H1 (cell line): ENCODE results near the gene KCNJ12. TPM values are rescaled to one million over a fixed set of nuclear protein-coding genes. Genes with fewer than 3 reads are reported as not detected.

Source experiments
- ASH2L ChIP-seq: fragments of 200-600, 300-600 bp; sonication (generic); IDR thresholded peaks from one replicate; pipeline ENCODE4 v1.7.1; 2017; ENCODE audit warnings: low read length
- GABPA ChIP-seq: IDR thresholded peaks from 2 replicates; pipeline ENCODE4 v1.6.1; 2011; ENCODE audit warnings: mild to moderate bottlenecking, low read length, moderate library complexity, borderline replicate concordance; ENCODE audit not compliant: insufficient read depth
- KDM1A ChIP-seq: fragments of 200-600, 300-600 bp; sonication (generic); IDR thresholded peaks from 2 replicates; pipeline ENCODE4 v1.7.1; 2016; ENCODE audit warnings: mild to moderate bottlenecking, low read length, borderline replicate concordance
- KDM4A ChIP-seq: IDR thresholded peaks from one replicate; pipeline ENCODE4 v1.7.1; 2012; ENCODE audit warnings: low read depth, mild to moderate bottlenecking, moderate library complexity, low read length, inconsistent platforms; ENCODE audit not compliant: severe bottlenecking
- MAFK ChIP-seq: IDR thresholded peaks from 2 replicates; pipeline ENCODE4 v1.6.1; 2012; ENCODE audit warnings: low read depth, mild to moderate bottlenecking, improper control_type of control experiment, low read length
- SP2 ChIP-seq: IDR thresholded peaks from 2 replicates; pipeline ENCODE4 v1.6.1; 2012; ENCODE audit warnings: mild to moderate bottlenecking, low read length, inconsistent platforms
- SP4 ChIP-seq: IDR thresholded peaks from 2 replicates; pipeline ENCODE4 v1.6.1; 2012; ENCODE audit warnings: low read length, inconsistent platforms
- SUZ12 ChIP-seq: fragments of 200-600 bp; sonication (generic); IDR thresholded peaks from 2 replicates; pipeline ENCODE4 v1.6.1; 2012; ENCODE audit warnings: mild to moderate bottlenecking, inconsistent platforms, low read length, moderate library complexity, mixed read lengths
- TEAD4 ChIP-seq: IDR thresholded peaks from 2 replicates; pipeline ENCODE4 v1.6.1; 2012; ENCODE audit warnings: low read depth, low read length, inconsistent platforms, mixed read lengths
- polyA plus RNA-seq, 7 experiments: library from polyadenylated mRNA; depleted of rRNA in 3 of 7; stranded (reverse) in 5 of 7; unstranded in 2 of 7; fragments of >200 nt in 5 of 7; fragments of 200-250 nt in 2 of 7; gene quantifications; 1 replicate in 5 of 7; 2 replicates in 1 of 7; 4 replicates in 1 of 7; pipeline versions ENCODE4 v1.2.1 to v1.2.3, GENCODE V29; 2011 to 2013; ENCODE audit warnings: missing spikeins in 2 of 7, mixed read lengths in 2 of 7
- total RNA-seq: library from RNA; stranded (reverse); fragmentation: NEBNext Ultra II Directional; extraction: Animal tissue kit (Norgen Biotek cat#: 25700); gene quantifications from 2 replicates; pipeline ENCODE4 v1.2.1, GENCODE V29; 2021

Gene KCNJ12
- total and polyA plus RNA-seq, 2 of the 8 experiments (the other 6 are each of a cell fraction or from before 2014, with no cell fraction given), result 1.2 to 1.5 TPM

GRCh38 chr17:21467196-21467595 is 91.0 kb downstream of the KCNJ12 start (continued):
- TF ChIP-seq SUZ12 (no peak), SP4 (no peak), TEAD4 (no peak), ASH2L (no peak), GABPA (no peak), MAFK (no peak), KDM4A (no peak), KDM1A (no peak), SP2 (no peak)
- TF ChIP-seq, all 59 proteins: peak for 0
